ENCODE data around the gene SDCCAG8. TPM values are rescaled to one million over a fixed set of nuclear protein-coding genes. Genes with fewer than 3 reads are reported as not detected.
A peak's percentile ranks its signal among the peaks of the same experiment; 100 is the strongest.

SDCCAG8 gene
- total RNA-seq, 6 experiments from 2014 or later: 13.4 to 20.6 (median 15.6) TPM

DNA sequence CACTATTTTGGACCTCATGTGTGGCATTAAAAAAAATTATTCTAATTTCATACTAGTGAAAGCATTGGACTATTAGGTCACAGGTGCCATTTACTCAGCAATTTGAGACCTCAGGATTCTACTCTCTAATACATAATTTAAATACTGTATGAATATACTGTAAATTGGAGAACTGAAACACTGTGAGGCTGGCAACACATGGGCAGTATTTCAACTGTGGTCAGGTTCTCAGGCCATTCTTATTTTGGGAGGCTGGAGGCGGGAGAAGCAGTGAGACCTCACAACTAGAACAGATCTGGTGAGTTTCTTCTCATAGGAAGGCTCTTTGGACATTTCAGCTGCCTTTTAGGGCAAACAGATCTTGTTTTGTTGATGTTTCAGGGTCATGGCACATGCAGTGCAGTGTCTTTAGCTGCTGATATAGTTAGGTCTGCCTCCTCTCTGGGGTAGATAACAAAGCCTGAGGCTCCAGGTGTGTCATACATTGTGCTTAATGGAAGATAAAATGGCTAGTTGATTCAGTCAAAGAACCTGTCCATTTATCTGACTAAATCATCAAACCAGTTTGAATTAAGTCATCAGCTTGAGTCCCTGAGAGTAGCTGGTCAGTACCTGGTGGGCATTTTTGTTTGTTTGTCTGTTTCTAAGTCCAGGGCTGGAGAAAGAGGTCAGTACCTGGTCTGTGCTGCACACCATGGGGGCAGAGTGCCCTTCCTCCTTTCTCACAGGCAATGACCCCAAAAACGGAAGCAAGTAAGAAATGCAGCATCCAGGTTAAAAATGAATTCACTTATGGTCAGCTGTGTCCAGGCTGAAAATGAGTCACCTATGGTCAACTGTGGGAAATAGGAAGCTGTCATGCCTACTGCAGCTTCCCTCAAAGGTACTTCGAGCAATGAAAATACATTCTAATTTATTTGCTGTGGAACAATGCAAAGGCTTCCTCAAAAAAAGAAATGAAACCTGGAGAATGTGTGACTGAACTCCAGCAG, 216.2 kb downstream of the SDCCAG8 start:
- 50% methylated on average over 3 of the region's 3 CpGs for WGBS (ENCODE audit: insufficient coverage, low coverage, low lambda C conversion rate, missing lambda C conversion rate)

GRCh38 chr1:243473227-243474135, 217.6 kb downstream of the SDCCAG8 start:
- H3K4me3 ChIP-seq: peak overlapping the region in 2 of 3 donors; percentile 2 to 5
- no peaks in the 10 kb centered on the region for H3K27me3 ChIP-seq
- WGBS (ENCODE audit: insufficient coverage, low coverage, low lambda C conversion rate, missing lambda C conversion rate): 42% methylated on average over 12 of the region's 12 CpGs
- DNase-seq (no peak), ATAC-seq (peak; percentile 31 to 56 (median 46))
- no peaks in the 10 kb centered on the region for H3K9me3 ChIP-seq
- H3K27ac ChIP-seq: peak overlapping the region in 1 of 3 donors; percentile 13
- intact Hi-C loops (cut with DNase I): no loop called here
- H3K4me1 ChIP-seq: peaks cover 0 to 4% (median 0%) of the 10 kb centered on the region in 4 donors
- TF ChIP-seq CTCF (IDR thresholded peaks at IDR 0.05): no peak
- H3K36me3 ChIP-seq: no peaks in the 10 kb centered on the region

More for the DNA sequence above, 216.2 kb downstream of the SDCCAG8 start:
- peaks cover 0 to 4% (median 0%) of the 10 kb centered on the region in 4 donors for H3K4me1 ChIP-seq
- TF ChIP-seq CTCF (IDR thresholded peaks at IDR 0.05) (no peak), POLR2A (IDR thresholded peaks at IDR 0.05) (no peak)
- no peaks in the 10 kb centered on the region for H3K27me3 ChIP-seq
- intact Hi-C loops (cut with DNase I): no loop called here
- H3K36me3 ChIP-seq: no peaks in the 10 kb centered on the region
- no peaks in the 10 kb centered on the region for H3K9me3 ChIP-seq
- no peak overlapping the region for H3K27ac ChIP-seq
- no peak for DNase-seq
- peak; percentile 10 to 57 (median 38) for ATAC-seq
- no peak overlapping the region for H3K4me3 ChIP-seq

- WGBS (ENCODE audit: insufficient coverage, low coverage, low lambda C conversion rate, missing lambda C conversion rate): 88% methylated on average over 10 of the region's 55 CpGs
- intact Hi-C loops (cut with DNase I): no loop called here
- Histone ChIP-seq H3K27ac (peak overlapping the region in 1 of 3 donors; percentile 13), H3K27me3 (no peaks in the 10 kb centered on the region), H3K36me3 (no peaks in the 10 kb centered on the region), H3K4me3 (no peak overlapping the region), H3K9me3 (no peaks in the 10 kb centered on the region), H3K4me1 (peaks cover 0 to 4% (median 0%) of the 10 kb centered on the region in 4 donors)
- no peak for DNase-seq
- TF ChIP-seq POLR2A (IDR thresholded peaks at IDR 0.05) (no peak), CTCF (IDR thresholded peaks at IDR 0.05) (no peak)
- ATAC-seq: peak in 1 of 4 donors; percentile 17
Measured at GRCh38 chr1:243474136-243474881, 218.5 kb downstream of the SDCCAG8 start.

DNA sequence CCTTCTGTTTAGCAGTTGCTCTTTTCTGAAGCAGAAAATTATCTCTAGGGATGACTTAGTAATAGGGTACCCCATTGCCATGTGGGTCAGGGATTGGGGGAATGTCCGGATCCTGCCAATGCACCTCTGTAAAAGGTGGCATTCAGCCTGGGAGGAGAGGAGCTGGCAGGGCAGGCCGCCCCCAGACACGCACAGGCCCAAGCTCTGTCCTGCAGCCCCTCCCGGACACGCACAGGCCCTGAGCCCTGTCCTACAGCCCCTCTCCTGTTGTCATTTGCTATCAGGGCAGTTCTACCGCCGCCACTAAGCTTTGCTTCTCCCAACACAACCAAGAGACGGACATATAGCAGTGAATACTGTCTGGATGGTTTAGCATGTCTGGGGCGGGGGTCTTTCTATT, 219.1 kb downstream of the SDCCAG8 start:
- intact Hi-C loops (cut with DNase I): no loop called here
- no peaks in the 10 kb centered on the region for H3K9me3 ChIP-seq
- peaks cover 0 to 4% (median 0%) of the 10 kb centered on the region in 4 donors for H3K4me1 ChIP-seq
- ATAC-seq (no peak), DNase-seq (no peak)
- no peak overlapping the region for H3K4me3 ChIP-seq
- WGBS (ENCODE audit: insufficient coverage, low coverage, low lambda C conversion rate, missing lambda C conversion rate): 95% methylated on average over 5 of the region's 9 CpGs
- no peaks in the 10 kb centered on the region for H3K27me3 ChIP-seq
- no peak overlapping the region for H3K27ac ChIP-seq
- TF ChIP-seq POLR2A (IDR thresholded peaks at IDR 0.05) (no peak), CTCF (IDR thresholded peaks at IDR 0.05) (no peak)
- no peaks in the 10 kb centered on the region for H3K36me3 ChIP-seq
